ENCODE results near the gene SEPTIN8. TPM values are rescaled to one million over a fixed set of nuclear protein-coding genes. Genes with fewer than 3 reads are reported as not detected.

SEPTIN8 gene, protein sequence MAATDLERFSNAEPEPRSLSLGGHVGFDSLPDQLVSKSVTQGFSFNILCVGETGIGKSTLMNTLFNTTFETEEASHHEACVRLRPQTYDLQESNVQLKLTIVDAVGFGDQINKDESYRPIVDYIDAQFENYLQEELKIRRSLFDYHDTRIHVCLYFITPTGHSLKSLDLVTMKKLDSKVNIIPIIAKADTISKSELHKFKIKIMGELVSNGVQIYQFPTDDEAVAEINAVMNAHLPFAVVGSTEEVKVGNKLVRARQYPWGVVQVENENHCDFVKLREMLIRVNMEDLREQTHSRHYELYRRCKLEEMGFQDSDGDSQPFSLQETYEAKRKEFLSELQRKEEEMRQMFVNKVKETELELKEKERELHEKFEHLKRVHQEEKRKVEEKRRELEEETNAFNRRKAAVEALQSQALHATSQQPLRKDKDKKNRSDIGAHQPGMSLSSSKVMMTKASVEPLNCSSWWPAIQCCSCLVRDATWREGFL
- total RNA-seq (2022; extraction: Qiagen RNA extraction), result 16.6 to 22.2 TPM (median 20.6 TPM) in 5 replicates

DNA sequence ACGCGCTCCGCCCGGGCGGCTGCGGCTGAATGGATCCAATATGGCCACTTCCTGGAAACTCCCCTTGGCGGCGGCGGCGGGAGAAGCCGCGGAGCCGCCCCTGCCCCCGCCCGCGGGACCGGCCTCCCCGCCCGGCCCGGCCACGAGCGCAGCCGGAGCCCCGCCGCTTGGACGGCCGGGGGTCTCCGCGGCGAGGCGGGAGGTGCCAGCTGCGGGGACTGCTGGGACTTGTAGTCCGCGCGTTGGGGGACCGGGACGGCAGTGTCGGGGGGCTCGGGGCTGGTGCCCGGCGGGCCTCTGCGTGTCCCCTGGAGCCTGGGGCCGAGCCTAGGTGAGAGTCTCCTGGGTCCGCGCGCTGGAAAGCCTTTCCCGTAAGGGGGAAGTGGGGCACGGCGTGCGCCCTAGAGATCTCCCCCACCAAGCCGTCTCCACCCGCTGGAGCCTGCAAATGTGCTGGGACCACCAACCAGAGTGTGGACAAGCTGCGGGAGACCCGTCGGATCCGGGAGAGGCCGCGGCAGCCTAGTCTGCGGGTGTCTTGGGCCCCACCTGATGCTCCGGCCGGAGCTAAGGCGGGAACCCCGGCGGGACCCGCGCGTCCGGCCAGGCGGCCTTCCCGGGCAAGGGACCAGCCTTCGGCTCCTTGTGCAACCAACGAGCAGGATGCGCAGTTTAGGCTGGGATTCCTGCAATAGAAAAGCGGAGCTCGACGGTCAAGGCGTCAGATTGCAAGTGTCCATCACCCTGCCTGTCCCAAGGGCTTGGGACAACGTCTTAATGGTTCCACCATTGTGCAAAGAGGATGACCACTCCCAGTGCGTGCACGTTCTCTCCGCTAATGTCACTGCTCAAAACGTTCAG, at the start of gene SEPTIN8:
SEPTIN8 (minus strand) TSS at position 31 of the 861 bp plus-strand sequence. CDS start 102 bp downstream, outside the sequence.

GRCh38 chr5:132812781-132813598, 36.0 kb upstream of the SEPTIN8 start, which contains the start of gene SOWAHA:
SOWAHA (plus strand) TSS chr5:132813302; CDS start chr5:132813622, 320 bp downstream.

DNA sequence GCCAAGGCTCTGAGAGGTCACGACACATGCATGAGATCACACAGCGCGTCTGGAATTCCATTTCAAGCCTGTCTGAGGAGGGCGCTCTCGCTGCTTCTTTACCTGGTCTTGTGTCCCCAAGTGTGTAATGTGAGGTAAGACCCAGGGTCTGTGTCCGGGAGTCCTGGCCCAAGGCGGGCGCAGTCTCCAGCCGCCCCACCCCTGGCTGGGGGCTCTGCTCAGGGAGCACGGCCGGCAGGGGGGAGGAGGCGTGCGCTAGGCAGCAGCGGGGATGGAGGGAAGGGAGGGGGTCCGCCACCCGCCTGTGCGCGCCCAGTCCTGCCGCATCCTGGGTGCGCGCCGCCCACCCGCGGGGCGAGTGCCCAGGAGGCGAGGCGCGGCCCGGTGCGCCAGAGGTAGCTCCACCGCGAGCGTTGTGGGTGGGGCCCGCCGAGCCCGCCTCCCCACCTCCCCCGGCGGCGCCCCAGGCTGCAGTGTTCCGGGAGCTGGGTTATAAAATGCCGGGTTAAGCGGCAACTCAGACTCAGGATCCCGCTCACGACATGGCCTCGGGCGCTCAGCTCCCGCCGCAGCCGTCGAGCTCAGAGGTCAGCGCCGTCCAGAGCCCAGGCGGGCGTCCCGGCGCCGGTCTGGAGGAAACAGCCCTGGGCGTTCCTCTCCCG, 30.0 kb downstream of the SEPTIN8 start, which contains the start of gene CCNI2:
CCNI2 (plus strand) TSS at position 473 of the 662 bp plus-strand sequence; CDS start at position 543, 70 bp downstream.

DNA sequence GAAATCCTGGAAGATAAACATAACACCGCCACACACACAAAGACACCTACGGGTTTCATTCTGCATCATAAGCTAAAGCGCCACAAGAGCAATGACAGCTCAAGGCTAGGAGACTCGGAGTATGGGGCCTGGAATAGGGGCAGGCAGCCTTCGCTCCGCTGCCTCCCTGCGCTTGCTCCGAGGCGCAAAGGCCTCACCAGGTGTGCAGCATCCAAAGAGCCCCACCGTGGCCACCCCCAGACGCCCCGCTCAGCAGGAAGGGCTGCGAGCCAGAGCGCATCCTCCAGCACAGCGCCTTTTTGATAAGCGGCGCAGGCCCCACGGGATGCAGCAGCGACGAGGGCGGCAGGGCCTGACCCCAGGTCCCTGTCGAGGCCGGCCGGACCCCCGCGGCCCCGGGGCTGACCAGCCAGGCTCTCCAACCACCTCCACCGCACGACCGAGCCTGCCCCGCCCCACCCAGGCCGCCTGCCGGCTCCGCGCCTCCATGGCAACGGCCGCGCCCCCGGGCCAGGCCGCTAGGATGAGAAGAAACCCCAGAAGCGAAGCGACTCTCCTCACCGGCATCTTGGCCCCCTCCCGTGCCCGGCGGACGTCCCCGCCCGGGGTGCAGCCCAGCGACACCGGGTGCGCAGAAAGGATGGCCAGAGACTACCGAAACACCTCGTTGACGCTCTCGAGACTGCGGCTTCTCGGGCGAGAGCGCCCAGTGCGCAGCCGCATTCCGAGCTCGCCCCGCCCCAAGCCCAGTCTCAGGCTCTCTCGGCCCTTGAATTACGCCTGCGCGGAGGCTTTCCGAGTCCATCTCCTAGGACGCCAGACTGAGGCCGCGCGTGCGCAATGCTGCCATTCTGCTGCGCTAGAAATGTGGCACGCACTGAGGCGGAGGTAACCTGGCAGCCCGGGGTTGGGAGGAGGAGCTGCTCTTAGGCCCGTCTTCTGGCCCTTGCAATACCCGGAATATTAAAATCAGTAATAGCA, 39.9 kb downstream of the SEPTIN8 start, which contains the start of gene KIF3A:
KIF3A (minus strand) TSS at position 694 of the 981 bp plus-strand sequence; CDS start at position 567, 127 bp downstream.

Other genes starting within 250 kb of the SEPTIN8 start
- gene IL5, start 233.7 kb downstream of the SEPTIN8 start, total RNA-seq (2022; extraction: Qiagen RNA extraction), result not detected in 5 replicates
- gene RAD50, start 220.3 kb downstream of the SEPTIN8 start, total RNA-seq (2022; extraction: Qiagen RNA extraction), result 24.5 to 37.7 TPM (median 28.1 TPM) in 5 replicates
- 0.08 TPM in 1 of 5 replicates, not detected in the others for gene IL13, start 119.1 kb downstream of the SEPTIN8 start, total RNA-seq (2022; extraction: Qiagen RNA extraction)
- gene IL4, start 103.2 kb downstream of the SEPTIN8 start, total RNA-seq (2022; extraction: Qiagen RNA extraction), result not detected in 5 replicates
- 7.0 to 11.0 TPM (median 8.4 TPM) in 5 replicates for gene KIF3A, start 39.7 kb downstream of the SEPTIN8 start, total RNA-seq (2022; extraction: Qiagen RNA extraction)
- gene CCNI2, start 29.8 kb downstream of the SEPTIN8 start, total RNA-seq (2022; extraction: Qiagen RNA extraction), result 0.07 to 0.22 TPM (median 0.07 TPM) in 5 replicates
- gene SOWAHA, start 36.1 kb upstream of the SEPTIN8 start, total RNA-seq (2022; extraction: Qiagen RNA extraction), result 0.08 to 0.14 TPM (median 0.13 TPM) in 5 replicates
- 8.8 to 11.6 TPM (median 10.2 TPM) in 5 replicates for gene SHROOM1, start 53.4 kb upstream of the SEPTIN8 start, total RNA-seq (2022; extraction: Qiagen RNA extraction)
- 0.14 to 0.38 TPM (median 0.21 TPM) in 5 replicates for gene GDF9, start 89.2 kb upstream of the SEPTIN8 start, total RNA-seq (2022; extraction: Qiagen RNA extraction)
- 288 to 594 TPM (median 523 TPM) in 5 replicates for gene UQCRQ, start 89.4 kb upstream of the SEPTIN8 start, total RNA-seq (2022; extraction: Qiagen RNA extraction)
- gene LEAP2, start 96.4 kb upstream of the SEPTIN8 start, total RNA-seq (2022; extraction: Qiagen RNA extraction), result 0.62 to 1.0 TPM (median 0.97 TPM) in 5 replicates
- 17.7 to 31.0 TPM (median 24.6 TPM) in 5 replicates for gene AFF4, start 186.4 kb upstream of the SEPTIN8 start, total RNA-seq (2022; extraction: Qiagen RNA extraction)
- gene ZCCHC10, start 249.3 kb upstream of the SEPTIN8 start, total RNA-seq (2022; extraction: Qiagen RNA extraction), result 23.8 to 28.4 TPM (median 27.7 TPM) in 5 replicates

Data from A549 treated with Hydrocortisone at 1 μM for 4 hours (cell line).